H1 (cell line): ENCODE results near the gene CDH20. TPM values are rescaled to one million over a fixed set of nuclear protein-coding genes. Genes with fewer than 3 reads are reported as not detected.

Source experiments
- CTCF ChIA-PET: fragments of 300-600 bp; sonication (Branson Sonifier 250); formaldehyde crosslinking; loops from one replicate; lab custom pipeline; 2021; ENCODE audit not compliant: partially characterized antibody; lab: Charles Lee
- POLR2A ChIA-PET: fragments of 300-600 bp; sonication (Branson Sonifier 250); formaldehyde crosslinking; loops from one replicate; lab custom pipeline; 2021; ENCODE audit warnings: inconsistent platforms; ENCODE audit not compliant: partially characterized antibody; lab: Charles Lee
- DNase-seq, 2 experiments: peaks; one replicate each; pipeline versions ENCODE4 v3.0.0 to v3.0.0-alpha.2; 2010 to 2022; ENCODE audit warnings: low spot score in 2 of 2, low read depth in 1 of 2, mixed read lengths in 1 of 2
- FAIRE-seq: peaks from 2 replicates; lab custom pipeline; 2011; peaks lifted over from hg19 to GRCh38; lab: Jason Lieb, UNC
- H2AFZ ChIP-seq: 2 replicates; pipeline ENCODE4 v1.8.1; 2012; ENCODE audit warnings: low read length, inconsistent platforms
- H2AK5ac ChIP-seq: 2 replicates; pipeline ENCODE4 v1.6.1; 2013; ENCODE audit warnings: low read depth, low read length
- H2BK120ac ChIP-seq: replicated peaks from 2 replicates; pipeline ENCODE3; 2013; ENCODE audit warnings: low read depth, low read length, inconsistent platforms
- H2BK12ac ChIP-seq: 2 replicates; pipeline ENCODE4 v1.6.1; 2013; ENCODE audit warnings: low read depth, low read length
- H2BK15ac ChIP-seq: 2 replicates; pipeline ENCODE4 v1.6.1; 2013; ENCODE audit warnings: low read length
- H2BK20ac ChIP-seq: 2 replicates; pipeline ENCODE4 v1.6.1; 2013; ENCODE audit warnings: low read length
- H2BK5ac ChIP-seq: 2 replicates; pipeline ENCODE4 v1.6.1; 2013; ENCODE audit warnings: low read depth, low read length
- H3K14ac ChIP-seq: 2 replicates; pipeline ENCODE4 v1.6.1; 2013; ENCODE audit warnings: inconsistent platforms; ENCODE audit not compliant: insufficient read length
- H3K18ac ChIP-seq: 2 replicates; pipeline ENCODE4 v1.6.1; 2013; ENCODE audit warnings: low read length; ENCODE audit errors: extremely low read depth
- H3K23ac ChIP-seq: 2 replicates; pipeline ENCODE4 v1.6.1; 2013; ENCODE audit warnings: inconsistent platforms; ENCODE audit not compliant: insufficient read length
- H3K23me2 ChIP-seq: 2 replicates; pipeline ENCODE4 v1.6.1; 2013; ENCODE audit warnings: low read depth, low read length
- H3K27ac ChIP-seq: 2 replicates; pipeline ENCODE4 v1.6.1; 2011; ENCODE audit warnings: low read depth, low read length, inconsistent platforms
- H3K27me3 ChIP-seq, 4 experiments: replicated peaks in 1 of 4; 1 replicate in 1 of 4; 2 replicates in 3 of 4; pipeline versions ENCODE4 v1.6.1 to v1.8.1; 2011 to 2013; ENCODE audit warnings: low read length in 3 of 4, mild to moderate bottlenecking in 3 of 4, inconsistent platforms in 2 of 4, mixed read lengths in 2 of 4, moderate library complexity in 1 of 4; ENCODE audit not compliant: control insufficient read depth in 3 of 4, insufficient read depth in 3 of 4; ENCODE audit errors: extremely low read depth in 1 of 4
- H3K36me3 ChIP-seq, 4 experiments: 2 replicates each; pipeline versions ENCODE4 v1.6.1 to v1.8.1; 2011 to 2013; ENCODE audit warnings: mild to moderate bottlenecking in 4 of 4, low read length in 3 of 4, moderate library complexity in 2 of 4, control low read depth in 1 of 4, inconsistent platforms in 1 of 4; ENCODE audit not compliant: insufficient read depth in 4 of 4, control insufficient read depth in 2 of 4
- H3K4ac ChIP-seq: replicated peaks from 2 replicates; pipeline ENCODE3; 2013; ENCODE audit warnings: low read length, low read depth, mixed read lengths, inconsistent platforms; ENCODE audit not compliant: insufficient read length
- H3K4me1 ChIP-seq, 4 experiments: replicated peaks in 1 of 4; 1 replicate in 1 of 4; 2 replicates in 3 of 4; pipeline versions ENCODE4 v1.6.1 to v1.8.1; 2011 to 2013; ENCODE audit warnings: low read length in 3 of 4, inconsistent platforms in 2 of 4, mixed read lengths in 1 of 4; ENCODE audit not compliant: insufficient read depth in 4 of 4, control insufficient read depth in 3 of 4
- H3K4me2 ChIP-seq, 2 experiments: 2 replicates each; pipeline versions ENCODE4 v1.6.1 to v1.8.1; 2011 to 2013; ENCODE audit warnings: low read depth in 2 of 2, low read length in 2 of 2, control low read depth in 1 of 2, inconsistent platforms in 1 of 2, mild to moderate bottlenecking in 1 of 2; ENCODE audit not compliant: insufficient read depth in 1 of 2
- H3K4me3 ChIP-seq, 4 experiments: fragments of 200-600, 300-600 bp in 1 of 4; sonication (generic), shearing (Covaris generic), sonication (Bioruptor Twin) in 1 of 4; 2 replicates each; pipeline versions ENCODE4 v1.5.1 to v1.8.1; 2011 to 2016; ENCODE audit warnings: low read length in 4 of 4, low read depth in 3 of 4, control low read depth in 2 of 4, inconsistent platforms in 2 of 4, mild to moderate bottlenecking in 2 of 4, mixed read lengths in 1 of 4, moderate library complexity in 1 of 4; ENCODE audit not compliant: insufficient read depth in 2 of 4; ENCODE audit errors: extremely low read depth in 1 of 4
- H3K56ac ChIP-seq: replicated peaks from 2 replicates; pipeline ENCODE3; 2013; ENCODE audit warnings: low read depth, mild to moderate bottlenecking, mixed read lengths, low read length, inconsistent platforms; ENCODE audit not compliant: insufficient read length
- H3K79me1 ChIP-seq: 2 replicates; pipeline ENCODE4 v1.6.1; 2013; ENCODE audit warnings: low read depth, low read length, control low read depth
- H3K79me2 ChIP-seq, 2 experiments: 2 replicates each; pipeline versions ENCODE4 v1.6.1 to v1.8.1; 2012 to 2013; ENCODE audit warnings: low read length in 2 of 2, mild to moderate bottlenecking in 2 of 2, inconsistent platforms in 1 of 2; ENCODE audit not compliant: insufficient read depth in 2 of 2, control insufficient read depth in 1 of 2
- H3K9ac ChIP-seq, 4 experiments: replicated peaks in 1 of 4; 1 replicate in 1 of 4; 2 replicates in 3 of 4; pipeline versions ENCODE4 v1.6.1 to v1.8.1; 2011 to 2013; ENCODE audit warnings: low read depth in 3 of 4, low read length in 3 of 4, control low read depth in 2 of 4, mild to moderate bottlenecking in 2 of 4, moderate library complexity in 2 of 4, inconsistent platforms in 1 of 4; ENCODE audit errors: extremely low read depth in 1 of 4
- H3K9me3 ChIP-seq, 2 experiments: 2 replicates each; pipeline versions ENCODE4 v1.6.1 to v1.8.1; 2012 to 2013; ENCODE audit warnings: mild to moderate bottlenecking in 2 of 2, moderate library complexity in 2 of 2, control low read depth in 1 of 2, inconsistent platforms in 1 of 2, low read depth in 1 of 2, low read length in 1 of 2, mixed read lengths in 1 of 2; ENCODE audit not compliant: insufficient read depth in 2 of 2
- H4K20me1 ChIP-seq, 2 experiments: replicated peaks in 1 of 2; 2 replicates each; pipeline versions ENCODE3 to v1.8.1; 2011 to 2013; ENCODE audit warnings: inconsistent platforms in 2 of 2, low read length in 2 of 2, mild to moderate bottlenecking in 1 of 2; ENCODE audit not compliant: insufficient read depth in 2 of 2, control insufficient read depth in 1 of 2
- H4K5ac ChIP-seq: 2 replicates; pipeline ENCODE4 v1.6.1; 2013; ENCODE audit warnings: low read length, low read depth, mixed read lengths, inconsistent platforms; ENCODE audit not compliant: insufficient read length
- H4K8ac ChIP-seq: 2 replicates; pipeline ENCODE4 v1.8.0; 2013; ENCODE audit warnings: mild to moderate bottlenecking, moderate library complexity, low read length, inconsistent platforms; ENCODE audit not compliant: insufficient read depth; ENCODE audit errors: extremely low read depth
- H4K91ac ChIP-seq: replicated peaks from 2 replicates; pipeline ENCODE3; 2013; ENCODE audit warnings: low read length, mixed read lengths, inconsistent platforms; ENCODE audit not compliant: insufficient read length
- POLR2A ChIP-seq, 2 experiments: IDR thresholded peaks; 1 replicate in 1 of 2; 2 replicates in 1 of 2; pipeline ENCODE4 v1.6.1; 2011; ENCODE audit warnings: low read depth in 2 of 2, low read length in 2 of 2, mild to moderate bottlenecking in 2 of 2; ENCODE audit errors: control extremely low read depth in 1 of 2
- USF2 ChIP-seq: IDR thresholded peaks from 2 replicates; pipeline ENCODE4 v1.6.1; 2011; ENCODE audit warnings: low read length, improper control_type of control experiment
- WGBS, 2 experiments: shearing (Covaris generic) in 1 of 2; methylation state at CpG; one replicate each; pipeline versions ENCODE4 v1.1.6 to v1.1.7; 2013 to 2015; ENCODE audit warnings: low lambda C conversion rate in 2 of 2, mixed read lengths in 2 of 2, inconsistent platforms in 1 of 2, low coverage in 1 of 2, missing lambda C conversion rate in 1 of 2; ENCODE audit not compliant: insufficient replicate concordance in 2 of 2, insufficient coverage in 1 of 2, insufficient read length in 1 of 2; ENCODE audit errors: extremely low coverage in 1 of 2, missing lambda C conversion rate in 1 of 2; 5-methylcytosine and 5-hydroxymethylcytosine counted together
- polyA plus RNA-seq, 7 experiments: library from polyadenylated mRNA; depleted of rRNA in 3 of 7; stranded (reverse) in 5 of 7; unstranded in 2 of 7; fragments of >200 nt in 5 of 7; fragments of 200-250 nt in 2 of 7; gene quantifications; 1 replicate in 5 of 7; 2 replicates in 1 of 7; 4 replicates in 1 of 7; pipeline versions ENCODE4 v1.2.1 to v1.2.3, GENCODE V29; 2011 to 2013; ENCODE audit warnings: missing spikeins in 2 of 7, mixed read lengths in 2 of 7
- total RNA-seq: library from RNA; stranded (reverse); fragmentation: NEBNext Ultra II Directional; extraction: Animal tissue kit (Norgen Biotek cat#: 25700); gene quantifications from 2 replicates; pipeline ENCODE4 v1.2.1, GENCODE V29; 2021

The CDH20 gene
- total and polyA plus RNA-seq, 2 of the 8 experiments (the other 6 are each of a cell fraction or from before 2014, with no cell fraction given) = 0.07 to 0.12 TPM

- Histone ChIP-seq H2BK15ac (no peak overlapping the region), H3K14ac (no peak overlapping the region), H4K91ac (no peak overlapping the region), H3K4me1 (no peaks in the 10 kb centered on the region; a peak in 1 of 7 replicates), H3K56ac (no peak overlapping the region), H2AK5ac (no peak overlapping the region), H3K4me2 (no peak overlapping the region; a peak in 1 of 4 replicates), H4K20me1 (no peaks in the 10 kb centered on the region), H3K79me2 (no peaks in the 10 kb centered on the region), H3K23ac (no peak overlapping the region), H2BK20ac (no peak overlapping the region), H4K5ac (no peak overlapping the region), H3K23me2 (peaks cover 17% of the 10 kb centered on the region; the same call in 1 of the 2 replicates), H3K36me3 (no peaks in the 10 kb centered on the region), H3K27ac (no peak overlapping the region), H3K79me1 (no peaks in the 10 kb centered on the region), H2BK120ac (no peak overlapping the region), H3K4me3 (no peak overlapping the region), H2BK5ac (no peak overlapping the region), H3K18ac (no peak overlapping the region), H2AFZ (no peak overlapping the region), H3K9ac (no peak overlapping the region), H3K4ac (no peak overlapping the region), H4K8ac (no peak overlapping the region), H3K9me3 (no peaks in the 10 kb centered on the region), H3K27me3 (peaks cover 0 to 25% (median 15%) of the 10 kb centered on the region in 4 experiments; a peak in 6 of 7 replicates), H2BK12ac (no peak overlapping the region)
- ChIA-PET CTCF (interaction anchor here (0.9 to 5.2 kb wide), 3 partner anchors 14 to 167 kb away, joined by 3 to 36 read pairs (median 25); no protein-coding TSS in a partner anchor), POLR2A (no interaction called here)
- FAIRE-seq (no peak), DNase-seq (no peak)
- no peak for TF ChIP-seq POLR2A (IDR thresholded peaks at IDR 0.05; ENCODE audit: control extremely low read depth in 1 of 2, low read depth in 2 of 2, low read length in 2 of 2)
- no peak for TF ChIP-seq USF2
- 84% methylated on average over 10 of the region's 10 CpGs; no CpG with 5 or more reads in 1 of the 2 experiments for whole genome bisulfite sequencing, 2 experiments
Observed at GRCh38 chr18:61335684-61336555, 2.7 kb downstream of the CDH20 start.
